ENCODE data around the gene CDK10.

CDK10 gene

DNA sequence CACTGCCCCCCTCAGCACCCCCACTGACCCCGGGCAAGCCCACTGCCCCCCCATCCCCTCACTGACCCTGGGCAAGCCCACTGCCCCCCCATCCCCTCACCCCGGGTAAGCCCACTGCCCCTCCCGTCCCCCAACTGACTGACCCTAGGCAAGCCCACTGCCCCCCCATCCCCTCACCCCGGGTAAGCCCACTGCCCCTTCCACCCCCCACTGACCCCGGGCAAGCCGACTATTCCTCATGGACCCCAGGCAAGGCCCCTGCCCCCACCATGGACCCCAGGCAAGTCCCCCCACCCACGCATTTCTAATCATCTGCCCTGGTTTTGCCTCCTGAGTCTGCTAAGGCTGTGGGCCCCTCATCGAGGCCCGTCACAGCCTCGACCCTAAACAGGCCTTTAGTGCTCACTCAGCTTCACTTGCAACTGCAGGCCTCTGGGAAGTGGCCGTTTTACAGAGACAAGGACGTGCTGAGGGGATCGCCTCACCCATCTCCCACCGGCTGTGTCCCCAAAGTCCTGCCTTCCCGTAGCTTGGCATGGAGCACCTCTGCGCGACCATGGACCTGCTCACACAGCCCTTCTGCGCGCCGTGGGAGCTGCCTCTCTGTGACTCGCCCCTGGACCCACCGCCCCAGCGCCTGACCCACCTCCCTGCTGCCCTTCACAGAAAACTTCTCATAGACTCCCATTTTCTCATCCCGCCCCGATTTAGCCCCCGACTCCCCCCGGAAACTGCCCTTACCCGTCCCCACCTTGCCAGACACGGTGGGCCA is 30.6 kb downstream of the CDK10 start:
- no peak for DNase-seq

GRCh38 chr16:89717688-89718505 is 31.4 kb downstream of the CDK10 start:
- no peak for DNase-seq

DNA sequence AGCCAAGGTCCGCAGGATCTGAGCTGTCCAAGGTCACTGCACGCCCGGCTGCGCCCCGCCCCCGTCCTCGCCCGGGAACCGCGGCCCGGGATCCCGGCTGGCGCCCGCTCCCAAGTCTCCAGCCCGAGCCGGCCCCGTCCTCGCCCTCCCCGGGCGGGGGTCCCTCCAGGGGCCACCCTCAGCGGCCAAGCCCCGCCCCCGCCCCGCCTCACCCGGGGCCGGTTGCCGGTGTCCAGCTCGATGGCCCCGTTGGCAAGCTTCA is 34.0 kb downstream of the CDK10 start:
- DNase-seq, result peak; percentile 45

DNA sequence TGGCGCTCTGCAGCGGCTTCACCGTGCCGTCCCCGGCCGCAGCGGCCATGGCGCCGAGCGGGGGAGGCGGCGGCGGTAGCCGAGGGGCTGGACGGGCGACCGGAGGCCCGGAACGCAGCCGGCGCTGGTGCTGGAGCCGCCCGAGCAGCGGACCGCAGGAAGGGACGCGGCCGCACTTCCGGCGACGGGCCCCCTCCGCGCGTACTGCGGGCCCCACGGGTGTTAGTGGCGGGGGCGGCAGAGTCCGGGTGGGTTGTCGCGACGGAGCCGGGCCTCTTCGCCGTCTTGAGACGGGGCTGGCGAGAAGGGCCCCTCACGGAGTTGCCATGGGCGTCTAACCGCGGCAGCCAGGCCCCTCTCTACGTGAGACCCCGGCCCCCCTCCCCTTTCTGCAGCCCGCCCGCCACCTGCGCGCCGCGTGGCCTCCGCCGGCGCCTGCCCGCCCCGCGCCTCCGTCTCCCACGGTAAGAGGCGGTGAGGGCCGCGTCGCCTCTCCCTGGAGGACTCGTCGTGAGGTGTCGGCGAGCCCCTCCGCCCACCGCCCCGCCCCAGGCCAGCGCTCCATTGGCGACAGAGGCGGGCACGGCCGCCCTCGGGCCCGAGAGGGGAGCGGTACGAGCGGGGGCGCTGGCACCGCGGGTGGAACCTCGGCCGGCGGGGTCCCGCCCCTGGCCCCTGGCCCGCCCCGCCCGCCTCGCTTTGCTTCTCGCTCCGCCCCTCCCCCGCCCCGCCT is 34.5 kb downstream of the CDK10 start, which contains the start of the genes VPS9D1 and ZNF276:
Gene VPS9D1, minus strand, starts transcription at position 86 of the 733 bp plus-strand sequence. Its CDS starts 37 bp downstream, at position 49.
Gene ZNF276, plus strand, starts transcription at position 725 of the 733 bp plus-strand sequence. CDS start 104 bp downstream, outside the sequence.
- DNase-seq, result peak; percentile 89

- peak; percentile 89 for DNase-seq
Observed at GRCh38 chr16:89721546-89722391, 35.3 kb downstream of the CDK10 start.

GRCh38 chr16:89722392-89723278 is 36.1 kb downstream of the CDK10 start:
- DNase-seq, result peak; percentile 59

DNA sequence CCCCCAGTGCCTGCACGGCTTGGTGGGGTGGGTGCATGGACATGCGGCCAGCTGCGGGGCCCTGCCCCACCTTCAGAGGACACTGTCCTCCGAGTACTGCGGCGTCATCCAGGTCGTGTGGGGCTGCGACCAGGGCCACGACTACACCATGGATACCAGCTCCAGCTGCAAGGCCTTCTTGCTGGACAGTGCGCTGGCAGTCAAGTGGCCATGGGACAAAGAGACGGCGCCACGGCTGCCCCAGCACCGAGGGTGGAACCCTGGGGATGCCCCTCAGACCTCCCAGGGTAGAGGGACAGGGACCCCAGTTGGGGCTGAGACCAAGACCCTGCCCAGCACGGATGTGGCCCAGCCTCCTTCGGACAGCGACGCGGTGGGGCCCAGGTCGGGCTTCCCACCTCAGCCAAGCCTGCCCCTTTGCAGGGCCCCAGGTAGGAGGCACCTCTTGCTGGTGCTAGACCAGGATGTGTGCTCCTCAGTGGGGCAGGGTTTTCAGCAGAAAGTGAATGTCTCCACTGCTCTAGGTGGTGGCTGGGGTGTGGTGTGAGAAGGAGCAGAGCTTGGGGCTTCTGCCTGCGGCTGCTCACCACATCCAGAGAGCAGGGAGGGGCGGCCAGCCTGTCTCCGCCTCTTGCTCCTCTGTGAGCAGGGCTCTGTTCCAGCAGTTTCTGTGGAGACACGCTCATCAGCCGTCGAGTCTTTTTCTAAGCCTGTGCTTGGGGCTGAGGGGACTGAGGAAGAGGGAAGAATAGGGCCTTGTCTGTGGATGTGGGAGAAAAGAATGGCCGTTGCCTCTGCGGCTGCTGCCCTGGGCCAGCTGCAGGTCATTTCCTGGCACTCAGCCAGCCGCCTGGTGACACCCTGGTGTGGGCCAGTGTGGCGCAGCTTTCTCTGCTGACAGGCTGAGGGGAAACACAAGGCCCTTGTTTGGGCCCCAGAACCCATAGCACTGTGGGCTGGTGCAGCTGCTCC is 37.1 kb downstream of the CDK10 start:
- DNase-seq, result peak; percentile 72

DNA sequence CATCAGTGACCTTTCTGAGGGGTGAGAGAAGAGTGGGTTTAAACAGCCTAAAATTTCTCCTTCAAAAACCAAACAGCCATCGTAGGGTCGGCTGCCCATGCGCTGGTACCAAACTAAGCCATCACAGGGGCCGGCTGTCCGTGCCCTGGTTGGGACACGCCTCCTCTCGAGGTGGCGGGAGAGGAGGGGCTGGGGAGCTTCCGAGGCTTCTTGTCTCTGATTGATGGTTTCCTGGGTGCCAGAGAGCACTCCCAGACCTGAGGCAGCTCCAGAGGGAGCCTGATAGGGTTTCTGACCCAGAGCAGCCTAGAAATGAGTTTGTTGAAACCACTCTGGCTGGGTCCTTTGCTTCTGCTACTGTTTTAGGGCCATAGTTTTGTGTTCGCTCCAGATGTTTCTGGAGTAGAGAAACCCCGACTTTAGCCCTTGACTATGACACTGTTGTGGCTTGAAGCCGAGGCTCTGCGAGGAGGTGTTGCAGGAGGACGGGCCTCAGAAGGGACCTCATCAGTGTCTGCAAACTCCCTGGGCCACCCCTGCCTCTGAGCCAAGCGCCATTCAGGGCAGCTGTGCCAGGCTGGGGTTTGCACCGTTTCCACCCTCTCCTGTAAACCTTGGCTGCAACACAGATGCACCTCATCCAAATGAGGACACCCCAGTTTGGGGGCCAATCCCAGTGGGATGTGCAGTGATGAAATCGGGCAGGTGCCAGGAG is 41.1 kb downstream of the CDK10 start:
- no peak for DNase-seq

DNA sequence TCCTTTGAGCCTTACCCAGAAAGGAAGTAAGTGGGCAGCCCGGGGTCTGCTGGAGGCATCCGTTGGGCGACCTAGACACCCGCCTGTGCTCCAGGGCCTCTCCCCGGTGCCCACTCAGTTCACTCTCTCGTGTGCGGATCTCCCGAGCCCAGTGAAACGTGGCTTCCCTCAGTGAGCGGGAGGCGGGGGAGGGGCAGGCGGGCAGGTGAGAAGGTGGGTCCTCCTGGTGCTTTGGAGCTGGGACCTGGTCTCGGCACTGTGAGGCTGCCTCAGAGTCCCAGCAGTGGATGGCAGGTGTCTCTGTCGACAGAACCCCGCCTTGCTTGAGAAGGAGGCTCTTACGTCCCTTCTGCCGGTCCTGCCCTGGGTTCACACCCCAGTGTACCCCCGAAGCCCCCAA is 42.8 kb downstream of the CDK10 start:
- no peak for DNase-seq

DNA sequence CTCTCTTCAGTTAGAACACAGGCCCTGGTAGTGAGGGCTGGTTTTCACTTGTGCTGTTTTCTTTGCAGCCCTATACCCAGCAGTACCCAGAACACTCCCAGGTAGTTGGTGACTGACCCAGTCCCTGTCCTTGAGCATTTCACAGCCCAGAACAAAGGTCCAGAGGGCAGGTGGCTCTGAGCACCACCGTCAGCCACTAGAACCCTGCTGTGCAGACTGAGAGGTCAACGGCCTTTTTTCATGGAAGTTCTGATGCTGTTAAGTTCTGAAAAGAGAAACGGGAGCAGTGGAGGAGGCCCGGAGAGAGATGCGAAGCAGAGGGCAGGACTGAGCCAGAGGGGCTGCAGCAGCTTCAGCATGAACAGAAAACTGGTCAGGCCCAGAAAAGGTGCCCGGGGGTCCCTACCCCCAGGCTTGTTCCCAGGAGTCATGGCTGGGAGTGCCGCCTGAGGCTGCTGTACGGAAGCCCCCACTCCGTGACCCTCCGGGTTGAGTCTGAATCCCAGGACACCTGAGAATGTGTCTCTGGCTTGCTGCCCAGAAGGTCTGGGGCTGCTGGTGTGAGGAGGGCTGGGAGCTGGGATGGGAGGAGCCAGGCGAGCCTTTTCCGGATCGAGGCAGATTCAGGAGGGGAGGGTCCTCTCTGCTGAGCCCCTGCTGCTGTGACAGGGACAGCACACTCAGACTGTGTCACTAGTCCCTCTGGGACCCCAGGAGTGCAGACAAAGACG is 43.5 kb downstream of the CDK10 start:
- no peak for DNase-seq

DNA sequence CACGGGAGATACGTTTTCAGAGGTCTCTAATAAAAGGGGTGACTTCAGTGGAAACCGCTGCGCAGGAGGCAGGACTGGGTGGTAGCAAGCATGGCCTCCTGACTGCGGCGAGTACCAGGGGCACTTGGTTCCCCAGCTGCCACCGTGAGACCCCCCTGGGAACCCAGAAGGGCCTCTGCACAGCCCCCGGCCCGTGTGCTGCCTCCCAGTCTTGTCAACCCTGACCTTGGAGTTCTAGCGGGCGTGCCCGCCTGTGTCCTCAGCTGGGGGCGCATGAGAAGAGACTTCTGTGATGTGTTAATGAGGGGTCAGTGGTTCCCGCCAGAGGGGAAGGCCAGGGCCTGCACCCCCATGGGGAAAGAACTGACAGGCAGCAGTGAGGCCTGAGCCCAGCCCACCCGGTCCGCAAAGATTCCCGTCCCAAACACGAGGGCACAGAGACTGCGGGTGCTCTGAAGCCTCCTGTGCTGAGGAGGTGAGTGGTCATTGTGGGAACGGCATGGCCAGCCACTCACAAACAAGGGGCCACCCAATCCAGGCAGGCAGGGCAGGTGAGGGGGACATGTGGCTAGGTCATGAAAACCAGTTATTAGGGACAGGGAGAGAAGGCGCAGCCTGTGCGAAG is 44.2 kb downstream of the CDK10 start:
- DNase-seq, result no peak

GRCh38 chr16:89732142-89732917 is 45.8 kb downstream of the CDK10 start:
- DNase-seq, result no peak

GRCh38 chr16:89732918-89733242 is 46.4 kb downstream of the CDK10 start:
- DNase-seq, result no peak

DNA sequence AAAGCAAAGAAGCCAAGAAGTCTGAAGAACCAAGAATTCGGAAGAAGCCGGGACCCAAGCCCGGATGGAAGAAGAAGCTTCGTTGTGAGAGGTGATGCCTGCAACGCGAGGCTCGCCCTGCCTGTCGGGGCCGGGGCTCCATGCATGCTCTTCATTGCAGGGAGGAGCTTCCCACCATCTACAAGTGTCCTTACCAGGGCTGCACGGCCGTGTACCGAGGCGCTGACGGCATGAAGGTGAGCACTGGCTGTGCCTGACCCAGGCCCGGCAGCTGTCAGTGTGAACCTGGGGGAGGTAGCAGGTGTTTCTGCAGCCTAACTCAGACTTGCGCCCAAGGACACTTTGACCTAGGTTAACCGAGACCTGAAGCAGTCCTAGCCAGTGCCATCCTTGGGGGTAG is 46.8 kb downstream of the CDK10 start:
- DNase-seq, result no peak

GRCh38 chr16:89733792-89734191 is 47.3 kb downstream of the CDK10 start:
- DNase-seq, result no peak

DNA sequence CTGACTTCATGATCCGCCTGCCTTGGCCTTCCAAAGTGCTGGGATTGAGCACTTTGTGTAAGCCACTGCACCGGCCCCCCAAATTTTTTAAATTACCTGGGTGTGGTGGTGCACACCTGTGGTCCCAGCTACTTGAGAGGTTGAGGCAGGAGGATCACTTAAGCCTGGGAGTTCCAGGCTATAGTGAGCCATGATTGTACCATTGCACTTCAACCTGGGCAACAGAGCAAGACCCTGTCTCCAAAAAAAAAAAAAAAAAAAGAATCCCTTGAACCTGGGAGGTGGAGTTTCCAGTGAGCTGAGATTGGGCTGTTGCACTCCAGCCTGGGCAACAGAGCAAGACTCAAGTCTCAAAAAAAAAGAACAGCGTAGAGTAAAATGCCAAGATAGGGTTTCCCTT is 50.1 kb downstream of the CDK10 start:
- DNase-seq, result no peak

DNA sequence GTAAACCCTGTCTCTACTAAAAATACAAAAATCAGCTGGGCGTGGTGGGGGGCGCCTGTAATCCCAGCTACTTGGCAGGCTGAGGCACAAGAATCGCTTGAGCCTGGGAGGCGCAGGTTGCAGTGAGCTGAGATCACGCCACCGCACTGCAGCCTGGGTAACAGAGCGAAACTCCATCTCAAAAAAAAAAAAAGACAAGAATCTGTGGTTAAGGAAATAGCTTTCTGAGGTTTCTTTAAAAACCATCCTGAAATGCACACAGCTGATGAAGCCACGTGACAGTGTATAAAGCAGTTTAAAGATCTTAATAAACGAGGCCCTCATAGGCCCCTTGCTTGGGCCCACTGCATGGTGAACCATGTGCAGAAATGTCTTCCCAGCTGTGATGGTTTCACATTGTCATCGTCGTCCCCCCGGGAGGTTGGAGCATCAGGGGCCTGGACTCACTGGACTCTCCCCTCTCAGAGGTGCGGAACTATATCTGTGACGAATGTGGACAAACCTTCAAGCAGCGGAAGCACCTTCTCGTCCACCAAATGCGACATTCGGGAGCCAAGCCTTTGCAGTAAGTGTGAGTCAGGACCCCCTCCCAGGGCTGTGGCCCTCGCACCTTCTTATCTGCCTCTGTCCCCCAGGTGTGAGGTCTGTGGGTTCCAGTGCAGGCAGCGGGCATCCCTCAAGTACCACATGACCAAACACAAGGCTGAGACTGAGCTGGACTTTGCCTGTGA is 51.0 kb downstream of the CDK10 start:
- DNase-seq, result no peak
